ENCODE results near the gene SIPA1L2.

SIPA1L2 gene

DNA sequence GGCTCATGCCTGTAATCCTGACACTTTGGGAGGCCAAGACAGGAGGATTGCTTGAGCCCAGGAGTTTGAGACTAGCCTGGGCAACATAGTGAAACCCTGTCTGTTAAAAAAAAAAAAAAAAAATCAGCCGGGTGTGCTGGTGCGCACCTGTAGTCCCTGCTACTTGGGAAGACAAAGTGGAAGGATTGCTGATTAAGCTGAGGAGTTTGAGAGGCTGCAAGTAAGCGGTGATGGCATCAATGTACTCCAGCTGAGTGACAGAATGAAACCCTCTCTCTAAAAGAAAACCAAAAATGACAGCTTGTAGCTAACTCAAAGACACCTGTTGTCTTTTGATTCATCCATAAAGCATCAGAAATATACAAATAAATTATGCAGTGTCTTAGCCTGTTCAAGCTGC is 31.8 kb downstream of the SIPA1L2 start:
- Histone ChIP-seq H3K4me3 (ENCODE audit: low read depth in 1 of 2, low read length in 1 of 2) (no peak overlapping the region), H3K36me3 (no peaks in the 10 kb centered on the region), H3K4me1 (ENCODE audit: control insufficient read depth in 1 of 2, insufficient read depth in 1 of 2, low read depth in 1 of 2, low read length in 1 of 2) (peaks cover 25 to 28% of the 10 kb centered on the region in 2 experiments), H3K27ac (peak overlapping the region; percentile 41), H3K9me3 (no peaks in the 10 kb centered on the region), H3K27me3 (no peaks in the 10 kb centered on the region)
- no peak for TF ChIP-seq CTCF (IDR thresholded peaks at IDR 0.05)

GRCh38 chr1:232597721-232598120 is 32.2 kb downstream of the SIPA1L2 start:
- Histone ChIP-seq H3K9me3 (no peaks in the 10 kb centered on the region), H3K36me3 (no peaks in the 10 kb centered on the region), H3K27ac (peak overlapping the region; percentile 41), H3K4me3 (ENCODE audit: low read depth in 1 of 2, low read length in 1 of 2) (no peak overlapping the region), H3K4me1 (ENCODE audit: control insufficient read depth in 1 of 2, insufficient read depth in 1 of 2, low read depth in 1 of 2, low read length in 1 of 2) (peaks cover 25 to 28% of the 10 kb centered on the region in 2 experiments), H3K27me3 (no peaks in the 10 kb centered on the region)
- no peak for TF ChIP-seq CTCF (IDR thresholded peaks at IDR 0.05)

GRCh38 chr1:232596666-232597303 is 33.1 kb downstream of the SIPA1L2 start:
- H3K4me1 ChIP-seq (ENCODE audit: control insufficient read depth in 1 of 2, insufficient read depth in 1 of 2, low read depth in 1 of 2, low read length in 1 of 2): peaks cover 28 to 30% of the 10 kb centered on the region in 2 experiments
- H3K4me3 ChIP-seq (ENCODE audit: low read depth in 1 of 2, low read length in 1 of 2): no peak overlapping the region
- no peaks in the 10 kb centered on the region for H3K9me3 ChIP-seq
- no peaks in the 10 kb centered on the region for H3K27me3 ChIP-seq
- no peak overlapping the region for H3K27ac ChIP-seq
- no peaks in the 10 kb centered on the region for H3K36me3 ChIP-seq
- no peak for TF ChIP-seq CTCF (IDR thresholded peaks at IDR 0.05)

GRCh38 chr1:232594768-232595698 is 34.9 kb downstream of the SIPA1L2 start:
- Histone ChIP-seq H3K36me3 (no peaks in the 10 kb centered on the region), H3K9me3 (no peaks in the 10 kb centered on the region), H3K27ac (no peak overlapping the region), H3K4me3 (ENCODE audit: low read depth in 1 of 2, low read length in 1 of 2) (no peak overlapping the region), H3K27me3 (no peaks in the 10 kb centered on the region), H3K4me1 (ENCODE audit: control insufficient read depth in 1 of 2, insufficient read depth in 1 of 2, low read depth in 1 of 2, low read length in 1 of 2) (peaks cover 34 to 36% of the 10 kb centered on the region in 2 experiments)
- TF ChIP-seq CTCF (IDR thresholded peaks at IDR 0.05): no peak

- no peaks in the 10 kb centered on the region for H3K36me3 ChIP-seq
- no peak for TF ChIP-seq CTCF (IDR thresholded peaks at IDR 0.05)
- H3K4me1 ChIP-seq (ENCODE audit: control insufficient read depth in 1 of 2, insufficient read depth in 1 of 2, low read depth in 1 of 2, low read length in 1 of 2): peaks cover 34 to 36% of the 10 kb centered on the region in 2 experiments
- H3K9me3 ChIP-seq: no peaks in the 10 kb centered on the region
- no peak overlapping the region for H3K4me3 ChIP-seq (ENCODE audit: low read depth in 1 of 2, low read length in 1 of 2)
- no peaks in the 10 kb centered on the region for H3K27me3 ChIP-seq
- no peak overlapping the region for H3K27ac ChIP-seq
Observed at GRCh38 chr1:232593717-232594502, 36.0 kb downstream of the SIPA1L2 start.
